ENCODE data around the gene ANKRD11.

DNA sequence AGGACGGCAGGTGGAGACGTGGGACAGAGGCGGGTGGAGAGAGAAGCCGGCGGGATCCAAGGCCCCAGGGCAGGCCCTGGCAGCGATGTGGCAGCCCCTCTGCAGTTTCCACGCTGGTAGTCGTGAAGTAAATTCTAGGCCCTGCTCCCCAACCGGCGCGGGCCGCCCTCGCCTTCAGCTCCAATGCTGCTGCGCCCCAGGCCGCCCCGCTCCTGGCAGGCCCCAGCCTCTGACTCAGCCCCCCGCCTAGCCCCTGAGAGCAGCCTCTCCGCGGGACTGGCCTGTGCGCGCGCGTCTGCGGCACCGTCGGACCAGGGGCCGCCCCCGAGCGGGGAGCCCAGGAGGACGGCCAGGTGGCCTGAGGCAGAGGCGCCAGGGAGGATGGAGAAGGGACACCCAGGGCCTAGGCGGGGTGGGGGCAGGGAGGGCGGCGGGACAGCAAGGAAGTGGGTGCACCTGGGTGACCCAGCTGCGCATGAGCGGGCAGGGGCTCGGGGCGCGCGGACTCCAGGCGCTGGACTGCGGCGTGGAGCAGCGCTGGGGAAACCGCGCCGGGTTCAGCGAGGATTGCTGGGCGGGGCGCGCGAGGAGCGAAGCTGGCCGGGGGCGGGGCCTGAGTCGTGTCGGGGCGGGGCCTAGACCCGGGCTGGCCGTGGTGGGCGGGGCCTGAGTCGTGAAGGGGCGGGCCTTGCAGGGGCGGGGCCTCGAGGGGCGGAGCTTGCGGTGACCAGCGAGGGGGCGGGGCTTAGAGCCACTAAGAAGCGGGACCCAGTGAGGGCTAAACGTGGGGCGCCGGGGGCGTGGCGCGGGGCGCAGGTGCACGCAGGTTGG lies 243.2 kb downstream of the ANKRD11 start:
- TF ChIP-seq POLR2A (IDR thresholded peaks at IDR 0.05; ENCODE audit: low read length) (no peak), GATA1 (IDR thresholded peaks at IDR 0.05; ENCODE audit: low read depth, low read length) (no peak)
